Fibroblast of peridontal ligament (primary cell): ENCODE data around the gene TTYH1.

Experiments
- DNase-seq: peaks from one replicate; pipeline ENCODE4 v3.0.0-alpha.2; 2010; ENCODE audit errors: extremely low read depth

TTYH1 gene

DNA sequence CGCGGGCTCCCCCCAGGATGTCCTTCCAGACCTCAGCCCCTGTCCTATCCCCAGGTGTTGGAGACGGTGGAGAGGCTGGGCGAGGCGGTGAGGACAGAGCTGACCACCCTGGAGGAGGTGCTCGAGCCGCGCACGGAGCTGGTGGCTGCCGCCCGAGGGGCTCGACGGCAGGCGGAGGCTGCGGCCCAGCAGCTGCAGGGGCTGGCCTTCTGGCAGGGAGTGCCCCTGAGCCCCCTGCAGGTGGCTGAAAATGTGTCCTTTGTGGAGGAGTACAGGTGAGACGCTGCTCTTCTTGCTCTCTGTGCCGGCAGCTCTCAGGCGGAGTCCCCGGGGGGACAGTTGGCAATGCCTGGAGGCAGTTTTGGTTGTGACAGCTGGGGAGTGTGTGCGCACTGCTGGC is 6.9 kb downstream of the TTYH1 start:
- no peak for DNase-seq

DNA sequence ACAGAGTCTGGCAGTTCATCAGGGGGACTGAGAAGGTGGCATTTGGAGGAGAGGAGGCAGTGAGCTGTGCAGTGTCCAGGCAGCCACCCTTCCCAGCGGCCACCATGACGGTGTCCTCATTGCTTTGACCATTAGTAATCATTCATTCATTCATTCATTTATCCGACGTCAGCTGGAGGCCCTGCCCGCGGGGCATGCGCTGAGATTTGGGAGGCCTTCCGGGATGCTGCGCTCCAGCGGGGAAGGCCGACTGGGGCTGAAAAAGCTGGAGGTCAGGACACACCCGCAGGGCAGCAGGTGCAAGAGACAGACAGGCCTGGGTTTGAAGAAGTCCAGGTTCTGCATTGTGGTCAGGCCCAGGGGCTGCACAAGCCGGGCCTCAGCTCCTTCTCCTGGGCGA is 8.9 kb downstream of the TTYH1 start:
- DNase-seq: no peak

DNA sequence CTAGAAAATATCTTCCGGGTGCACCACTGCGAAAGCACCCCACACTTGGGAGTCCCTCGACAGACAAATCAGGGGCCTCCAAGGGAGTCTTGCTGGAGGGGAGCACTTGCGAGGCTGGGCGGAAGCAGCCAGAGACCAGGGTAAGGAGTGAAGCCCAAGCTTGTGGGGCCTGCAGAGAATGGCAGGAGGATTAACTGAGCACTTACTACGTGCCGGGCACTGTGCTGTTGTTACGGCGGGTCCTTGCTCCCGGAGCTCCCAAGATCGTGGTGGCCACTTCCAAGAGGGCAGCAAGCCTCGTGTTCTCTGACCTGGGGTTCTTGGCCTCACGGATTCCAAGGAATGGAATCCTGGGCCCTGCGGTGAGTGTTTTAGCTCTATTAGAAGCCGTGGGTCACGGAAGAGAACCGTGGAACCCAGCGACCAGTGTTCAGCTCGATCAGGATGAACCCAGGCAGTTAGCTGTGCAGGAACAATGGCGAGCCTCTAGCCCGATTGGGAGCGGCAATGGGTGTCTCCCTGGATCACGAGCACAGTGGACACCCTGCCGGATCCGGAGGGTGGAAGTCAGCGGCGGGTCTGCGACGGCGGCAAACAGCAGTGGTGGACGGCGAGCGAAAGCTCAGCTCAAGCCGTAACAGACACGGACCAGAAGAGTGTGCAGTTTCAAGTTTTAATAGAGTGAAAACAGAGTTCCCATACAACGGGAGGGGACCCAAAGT is 9.6 kb downstream of the TTYH1 start:
- no peak for DNase-seq

DNA sequence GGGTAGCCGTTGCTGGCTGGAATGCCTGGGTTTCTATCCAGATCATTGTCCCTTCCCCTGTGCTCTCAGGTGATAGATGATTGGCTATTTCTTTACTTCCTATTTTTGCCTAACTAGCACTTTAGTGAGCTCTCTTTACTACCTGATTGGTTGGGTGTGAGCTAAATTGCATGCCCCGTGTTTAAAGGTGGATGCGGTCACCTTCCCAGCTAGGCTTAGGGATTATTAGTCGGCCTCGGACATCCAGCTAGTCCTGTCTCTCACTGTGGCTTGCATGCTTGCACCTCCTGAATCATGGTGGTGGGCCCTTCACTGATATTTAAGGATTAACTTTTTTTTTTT is 10.1 kb downstream of the TTYH1 start:
- no peak for DNase-seq

DNA sequence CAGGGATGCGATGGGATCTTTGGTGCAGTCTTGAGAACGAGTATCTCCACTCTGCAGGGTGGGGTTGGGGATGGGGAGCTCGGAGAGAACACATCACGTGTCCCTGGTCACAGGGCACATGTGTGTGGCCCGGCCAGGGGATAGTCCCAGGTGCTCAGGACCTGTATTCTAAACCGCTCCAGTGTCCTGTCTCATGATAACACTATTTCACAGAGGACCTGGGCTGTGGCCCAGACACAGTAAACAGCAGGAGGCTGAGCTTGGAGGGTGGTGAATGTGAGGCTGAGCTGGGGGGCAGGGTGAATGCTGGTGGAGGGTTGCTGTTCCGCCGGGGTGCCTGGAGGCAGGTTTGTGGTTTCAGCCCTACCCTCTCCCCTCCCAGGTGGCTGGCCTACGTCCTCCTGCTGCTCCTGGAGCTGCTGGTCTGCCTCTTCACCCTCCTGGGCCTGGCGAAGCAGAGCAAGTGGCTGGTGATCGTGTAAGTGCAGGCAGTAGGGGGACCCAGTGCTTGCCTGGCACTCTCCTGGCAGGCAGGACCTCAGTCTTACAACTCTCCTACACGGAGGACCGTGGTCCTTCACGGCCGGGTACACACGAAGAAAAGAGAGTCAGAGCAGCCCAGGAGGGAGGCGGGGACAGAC is 11.1 kb downstream of the TTYH1 start:
- no peak for DNase-seq

DNA sequence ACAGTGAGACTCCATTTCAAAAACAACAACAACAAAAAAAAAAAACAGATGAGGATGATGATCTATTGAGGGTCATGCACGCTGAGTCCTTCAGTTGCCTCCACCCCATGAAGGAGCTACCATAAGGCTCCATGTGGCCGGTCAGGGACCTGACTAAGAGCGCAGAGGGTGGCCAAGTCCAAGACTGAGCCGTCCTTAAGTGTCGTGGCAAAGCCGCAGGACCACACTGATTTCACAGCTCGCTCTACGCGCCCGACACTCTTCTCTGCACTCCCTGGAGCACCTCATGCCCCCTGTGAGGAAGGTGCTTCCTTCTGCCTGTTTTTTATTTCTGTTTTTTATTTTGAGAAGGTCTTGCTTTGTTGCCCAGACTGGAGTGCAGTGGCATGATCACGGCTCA is 12.3 kb downstream of the TTYH1 start:
- no peak for DNase-seq

DNA sequence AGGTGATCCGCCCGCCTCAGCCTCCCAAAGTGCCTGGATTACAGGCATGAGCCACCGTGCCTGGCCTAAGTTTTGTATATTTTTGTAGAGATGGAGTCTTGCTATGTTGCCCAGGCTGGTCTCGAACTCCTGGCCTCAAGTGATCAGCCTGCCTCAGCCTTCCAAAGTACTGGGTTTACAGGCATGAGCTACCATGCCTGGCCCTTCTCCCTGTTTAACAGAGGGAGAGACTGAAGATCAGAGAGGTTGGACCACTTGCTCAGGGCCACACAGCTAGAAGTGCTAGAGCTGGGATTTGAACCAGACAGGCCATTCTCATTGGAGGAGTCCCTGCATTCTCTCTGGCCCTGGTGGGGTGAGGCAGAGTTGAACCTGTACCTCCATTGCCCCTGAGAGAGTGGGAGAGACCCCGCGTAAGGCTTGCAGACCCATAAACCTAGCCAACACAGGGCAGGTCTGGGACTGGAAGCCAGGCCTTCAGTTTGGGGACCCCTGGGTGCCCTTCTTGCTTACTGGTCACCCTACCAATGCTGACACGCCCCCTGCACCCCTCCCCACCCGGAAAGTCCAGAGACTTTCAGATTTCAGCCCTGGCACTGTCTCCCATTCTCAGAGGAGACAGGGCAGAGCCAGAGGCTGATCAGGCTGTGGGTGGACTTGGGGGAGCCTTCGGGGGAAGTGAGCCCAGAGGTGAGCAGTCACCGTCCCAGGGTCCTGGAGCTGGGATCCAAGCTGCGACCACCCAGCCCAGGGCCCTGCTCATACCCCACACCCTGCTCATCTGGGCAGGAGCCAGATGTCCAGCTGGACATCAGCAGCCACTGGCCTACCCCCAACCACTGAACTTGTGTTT is 13.3 kb downstream of the TTYH1 start:
- DNase-seq: no peak

DNA sequence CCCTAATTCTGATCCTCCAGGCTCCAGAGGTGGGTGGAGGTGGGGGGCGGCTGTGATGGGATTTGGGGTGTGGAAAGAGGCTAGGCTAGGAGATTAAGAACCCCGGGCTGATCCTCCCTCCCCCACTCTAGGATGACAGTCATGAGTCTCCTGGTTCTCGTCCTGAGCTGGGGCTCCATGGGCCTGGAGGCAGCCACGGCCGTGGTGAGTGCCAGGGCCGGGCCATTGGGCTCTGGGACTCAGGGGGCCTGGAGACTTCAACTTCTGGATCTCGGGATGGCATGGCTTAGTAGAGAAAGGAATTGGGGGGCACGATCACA is 13.9 kb downstream of the TTYH1 start:
- no peak for DNase-seq

DNA sequence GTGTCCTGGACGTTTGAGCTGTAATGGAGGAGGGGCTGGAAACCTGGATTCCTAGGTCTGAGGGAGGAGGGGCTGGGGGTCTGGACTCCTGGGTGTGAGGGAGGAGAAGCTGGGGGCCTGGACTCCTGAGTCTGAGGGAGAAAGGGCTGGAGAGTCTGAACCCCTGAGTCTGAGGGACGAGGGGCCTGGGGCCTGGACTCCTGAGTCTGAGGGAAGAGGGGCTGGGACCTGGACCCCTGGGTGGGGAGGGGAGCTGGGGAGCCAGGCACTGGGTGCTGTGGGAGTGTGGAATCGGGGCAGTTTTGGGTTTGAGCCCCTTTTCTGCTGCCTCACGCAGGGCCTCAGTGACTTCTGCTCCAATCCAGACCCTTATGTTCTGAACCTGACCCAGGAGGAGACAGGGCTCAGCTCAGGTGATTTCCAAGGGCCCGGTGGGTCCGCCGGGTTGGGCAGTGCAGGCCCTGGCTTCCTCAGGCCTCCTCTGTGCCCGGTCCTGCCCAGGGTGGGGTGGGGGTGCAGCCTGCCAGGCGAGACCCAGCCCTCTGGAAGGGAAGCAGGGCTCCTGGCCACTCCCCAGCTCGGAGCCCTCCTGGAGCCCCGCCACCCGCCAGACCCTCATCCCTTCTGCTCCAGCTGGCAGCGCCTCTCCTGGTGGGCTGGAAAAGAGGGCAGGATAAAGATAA is 14.4 kb downstream of the TTYH1 start:
- no peak for DNase-seq

DNA sequence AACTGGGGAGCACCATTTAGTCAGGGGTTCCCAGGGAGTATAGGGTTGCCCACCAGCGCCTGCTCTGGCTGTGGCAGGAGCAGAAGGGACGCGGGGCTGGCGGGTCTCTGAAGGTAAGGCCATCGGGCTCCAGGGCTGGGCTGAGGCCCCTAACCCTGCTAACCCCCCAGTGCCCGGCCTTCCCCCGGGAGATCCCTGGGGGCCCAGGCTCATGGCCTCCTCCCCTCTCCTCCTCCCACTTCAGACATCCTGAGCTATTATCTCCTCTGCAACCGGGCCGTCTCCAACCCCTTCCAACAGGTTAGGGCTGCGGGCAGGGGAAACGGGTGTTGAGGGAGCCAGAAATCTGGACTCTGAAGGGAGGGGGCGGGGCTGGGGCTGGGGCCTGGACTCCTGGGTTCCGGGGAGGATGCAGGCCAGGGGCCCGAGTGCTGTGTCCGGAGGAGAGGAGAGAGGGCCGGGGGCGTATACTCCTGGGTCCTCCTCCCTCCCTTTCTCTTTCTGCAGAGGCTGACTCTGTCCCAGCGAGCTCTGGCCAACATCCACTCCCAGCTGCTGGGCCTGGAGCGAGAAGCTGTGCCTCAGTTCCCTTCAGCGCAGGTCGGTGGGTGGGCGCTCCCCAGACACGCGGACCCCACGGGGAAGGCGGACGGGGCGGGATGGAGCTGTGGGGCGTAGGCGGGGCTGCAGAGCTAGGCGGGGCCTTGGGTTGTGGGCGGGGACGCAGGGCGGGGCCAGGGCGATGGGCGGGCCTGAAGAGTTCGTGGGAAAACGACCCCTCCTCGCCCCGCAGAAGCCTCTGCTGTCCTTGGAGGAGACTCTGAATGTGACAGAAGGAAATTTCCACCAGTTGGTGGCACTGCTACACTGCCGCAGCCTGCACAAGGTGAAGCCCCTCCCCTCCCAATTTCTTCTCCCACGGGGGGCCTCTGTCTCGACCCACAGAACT is 15.3 kb downstream of the TTYH1 start:
- DNase-seq: no peak

DNA sequence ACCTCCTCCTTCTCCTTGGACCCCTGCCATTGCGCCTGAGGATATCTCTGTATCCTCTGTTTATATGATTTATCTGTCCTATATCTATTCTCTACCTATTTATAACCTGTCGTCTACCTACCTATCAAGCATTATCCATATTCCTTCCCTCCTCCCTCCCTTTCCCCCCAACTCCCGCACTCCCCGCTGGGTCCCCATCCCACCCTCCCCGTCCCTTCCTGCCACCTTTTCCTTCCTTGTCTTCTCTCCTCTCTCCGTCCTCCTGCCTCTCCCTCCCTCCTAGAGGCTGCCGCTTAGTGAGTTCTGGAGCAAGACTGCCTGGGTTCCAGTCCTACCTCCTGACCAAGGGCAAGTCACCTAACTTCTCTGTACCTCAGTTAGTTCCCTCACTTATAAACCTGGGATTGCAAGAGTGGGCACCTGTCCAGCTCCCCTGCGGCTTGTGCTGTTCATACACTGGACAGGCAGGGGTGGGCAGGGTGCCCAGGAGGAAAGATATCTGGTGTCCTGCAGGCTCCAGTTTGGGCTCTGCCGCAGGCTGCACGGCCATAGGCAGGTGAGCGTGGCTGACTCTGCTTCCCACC is 16.1 kb downstream of the TTYH1 start:
- DNase-seq: peak; percentile 17

DNA sequence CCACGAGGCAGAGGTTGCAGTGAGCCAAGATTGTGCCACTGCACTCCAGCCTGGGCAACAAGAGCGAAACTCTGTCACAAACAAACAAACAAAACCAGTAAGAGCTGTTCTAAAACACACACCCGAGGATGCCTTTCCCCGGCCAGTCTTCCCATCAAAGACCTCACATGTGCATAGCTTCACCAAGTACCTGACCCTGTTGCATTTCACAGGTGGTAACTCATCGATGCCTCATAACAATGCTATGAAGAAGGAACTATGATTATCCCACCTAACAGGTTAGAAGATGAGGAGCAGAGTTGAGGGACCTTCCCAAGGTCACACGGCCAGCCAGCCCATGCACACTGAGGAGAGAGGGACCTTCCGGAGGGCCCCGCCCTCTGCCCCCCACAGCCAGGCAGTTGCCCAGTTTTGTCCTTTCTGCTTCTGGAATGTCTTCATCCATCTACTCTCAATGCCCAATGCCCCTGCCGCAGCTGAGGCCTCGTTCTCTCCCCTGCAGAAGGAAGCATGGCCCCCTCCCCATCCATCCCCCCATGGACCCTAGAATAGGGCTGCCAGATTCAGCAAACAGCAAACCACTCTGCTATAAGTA is 17.0 kb downstream of the TTYH1 start:
- no peak for DNase-seq

DNA sequence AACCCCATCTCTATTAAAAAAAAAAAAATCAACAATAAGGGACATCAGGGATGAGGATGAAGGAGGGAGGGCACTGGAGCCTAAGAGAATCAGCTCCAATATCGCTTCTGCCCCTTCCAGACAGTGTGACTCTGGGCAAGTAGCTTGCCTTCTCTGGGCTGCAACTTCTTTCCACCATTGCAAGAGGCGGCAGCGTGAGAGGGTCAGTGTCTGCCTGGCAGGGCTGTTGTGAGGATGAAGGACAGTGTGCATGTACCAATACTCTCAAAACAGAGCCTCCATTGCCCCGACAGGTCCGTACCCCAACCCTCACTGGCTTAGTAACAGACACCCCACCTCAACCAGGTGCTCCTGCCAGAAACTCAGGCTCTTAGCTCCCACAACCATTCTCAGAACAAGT is 18.4 kb downstream of the TTYH1 start:
- DNase-seq: no peak

DNA sequence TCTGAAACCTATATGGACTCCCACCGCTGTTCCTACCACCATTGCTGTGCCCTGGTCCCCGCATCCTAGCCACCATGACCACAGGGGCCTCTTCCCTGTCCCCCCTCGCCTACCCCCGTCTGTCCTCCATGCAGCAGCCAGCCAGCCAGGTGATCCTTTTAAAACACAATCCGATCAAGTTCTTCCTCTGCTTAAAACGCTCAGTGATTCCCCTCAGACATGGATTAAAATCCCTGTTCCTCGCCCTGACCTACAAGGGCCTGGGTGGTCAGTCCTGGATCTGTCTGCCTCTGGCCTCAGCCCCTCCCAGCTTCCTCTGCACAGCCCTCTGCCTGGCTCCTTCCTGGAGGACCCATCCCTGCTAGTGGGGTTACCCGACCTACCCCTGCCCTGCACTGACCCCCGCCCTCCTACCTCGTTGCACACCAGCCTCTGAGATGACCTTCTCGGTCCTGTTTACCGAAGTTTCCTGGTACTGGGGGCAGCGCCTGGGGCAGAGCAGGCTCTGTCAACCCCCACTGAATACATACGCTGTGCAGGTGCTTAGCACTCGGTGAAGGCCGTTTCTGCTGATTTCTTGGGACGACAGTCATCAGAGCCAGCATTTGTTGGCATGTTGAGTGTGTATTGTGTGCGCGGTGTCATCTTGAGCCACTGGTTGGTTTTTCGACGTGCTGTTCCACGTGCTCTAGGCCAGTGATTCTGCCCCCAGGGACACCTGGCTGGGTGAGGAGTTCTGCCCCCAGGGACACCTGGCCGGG is 19.0 kb downstream of the TTYH1 start:
- no peak for DNase-seq

DNA sequence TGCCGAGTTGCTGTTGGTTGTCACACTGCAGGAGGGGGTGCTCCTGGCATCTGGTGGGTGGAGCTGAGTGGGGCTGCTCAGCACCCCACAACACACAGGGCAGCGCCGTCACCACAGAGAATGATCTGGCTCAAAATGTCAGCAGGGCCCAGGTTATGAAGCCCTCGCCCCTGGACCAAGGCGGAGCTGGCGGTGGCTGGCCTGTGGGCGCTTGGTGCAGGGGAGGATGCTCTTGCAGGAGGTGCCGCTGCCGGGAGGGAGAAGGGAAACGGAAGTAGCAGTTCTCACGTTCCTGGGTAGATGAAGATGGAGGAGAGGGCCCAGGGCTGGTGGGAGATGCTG is 19.6 kb downstream of the TTYH1 start:
- no peak for DNase-seq

DNA sequence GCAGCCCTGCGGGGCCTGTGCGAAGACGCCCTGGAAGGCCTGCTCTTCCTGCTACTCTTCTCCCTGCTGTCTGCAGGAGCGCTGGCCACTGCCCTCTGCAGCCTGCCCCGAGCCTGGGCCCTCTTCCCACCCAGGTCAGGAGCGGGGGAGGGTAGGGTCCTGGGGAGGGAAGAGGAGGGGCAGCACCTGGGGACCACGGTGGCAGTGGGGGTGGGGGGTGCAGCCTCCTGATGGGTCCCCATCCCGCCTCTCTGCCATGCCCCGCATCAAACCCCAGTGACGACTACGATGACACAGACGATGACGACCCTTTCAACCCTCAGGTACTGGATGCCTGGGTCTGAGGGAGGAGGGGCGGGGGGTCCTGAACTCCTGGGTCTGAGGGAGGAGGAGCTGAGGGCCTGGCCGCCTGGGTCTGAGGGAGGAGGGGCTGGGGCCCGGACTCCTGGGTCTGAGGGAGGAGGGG is 20.3 kb downstream of the TTYH1 start:
- DNase-seq: no peak

DNA sequence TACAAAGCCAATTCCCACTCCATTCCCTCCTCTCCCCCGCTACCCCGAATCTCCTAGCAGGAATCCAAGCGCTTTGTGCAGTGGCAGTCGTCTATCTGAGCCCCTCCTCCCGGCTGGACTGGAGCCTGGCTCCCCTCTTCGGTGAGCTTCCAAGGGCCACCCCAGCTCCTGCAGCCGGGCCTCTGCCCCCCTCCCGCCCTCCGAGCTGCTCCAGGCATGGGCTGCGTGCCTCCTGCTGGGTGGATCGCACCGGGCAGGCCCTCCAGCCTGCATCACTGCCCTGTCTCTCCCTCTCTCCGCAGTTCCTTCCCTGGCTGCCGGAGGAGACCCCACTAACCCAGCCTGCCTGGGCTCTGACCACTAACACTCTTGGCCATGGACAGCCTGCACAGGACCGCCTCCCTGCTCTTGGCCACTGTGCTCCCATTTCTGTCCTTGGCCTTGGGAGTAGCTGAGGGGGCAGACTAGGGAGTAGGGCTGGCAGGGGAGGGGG is 20.8 kb downstream of the TTYH1 start:
- DNase-seq: no peak

DNA sequence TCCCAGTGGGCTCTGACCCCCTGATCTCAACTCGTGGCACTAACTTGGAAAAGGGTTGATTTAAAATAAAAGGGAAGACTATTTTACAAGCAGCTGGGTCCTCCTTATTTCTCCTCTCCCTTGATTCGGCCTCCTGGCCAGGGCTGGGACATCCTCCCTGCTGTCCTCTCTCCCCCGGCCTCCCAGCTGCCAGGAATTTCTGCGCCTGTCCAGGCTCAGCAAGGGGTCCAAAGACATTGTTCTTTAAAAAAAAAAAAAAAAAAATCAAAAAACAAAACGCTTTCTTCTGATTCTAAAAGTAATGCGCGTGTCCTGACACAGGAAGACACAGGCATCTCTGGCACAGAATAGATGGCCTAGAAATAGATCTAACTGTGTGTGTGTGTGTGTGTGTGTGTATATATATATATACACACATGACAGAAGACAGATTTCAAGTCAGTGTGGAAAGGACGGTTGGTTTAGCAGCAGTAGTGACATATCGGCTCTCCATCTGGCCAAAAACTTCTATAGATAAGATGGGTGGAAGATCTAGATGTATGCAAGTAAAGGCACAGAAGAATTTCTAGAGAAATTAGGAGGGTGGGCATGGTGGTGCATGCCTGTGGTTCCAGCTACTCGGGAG is 21.5 kb downstream of the TTYH1 start:
- DNase-seq: no peak

DNA sequence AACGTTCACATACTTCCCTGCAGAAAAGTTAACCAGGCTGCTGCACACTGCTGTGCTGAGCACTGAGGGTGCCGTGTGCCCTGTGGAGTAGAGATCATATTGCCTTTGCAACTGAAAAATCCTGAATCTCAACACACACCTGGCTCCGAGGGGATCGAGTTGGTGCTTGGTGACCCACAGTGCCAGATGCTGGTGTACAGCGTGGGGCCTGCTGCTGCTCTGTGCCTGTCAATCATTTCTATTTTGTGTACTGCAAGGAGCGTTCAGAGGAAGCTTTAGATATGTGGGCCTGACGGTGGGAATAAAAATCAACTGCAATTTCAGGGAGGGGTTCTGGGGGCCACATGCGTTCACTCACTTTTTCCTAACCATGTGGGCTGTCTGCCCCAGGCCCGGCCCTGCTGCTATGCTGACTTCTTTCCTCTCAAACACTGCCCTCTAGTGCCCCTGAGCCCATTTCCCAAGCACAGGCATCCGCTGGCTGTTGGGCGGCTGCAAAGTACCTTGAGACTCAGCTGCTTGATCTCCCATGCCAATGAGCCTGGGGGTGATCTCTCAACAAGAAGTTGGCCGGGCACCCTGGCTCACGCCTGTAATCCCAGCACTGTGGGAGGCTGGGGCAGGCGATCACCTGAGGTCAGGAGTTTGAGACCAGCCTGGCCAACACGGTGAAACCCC is 24.0 kb downstream of the TTYH1 start:
- DNase-seq: peak; percentile 28
